ENCODE results near the gene TMA7. TPM values are rescaled to one million over a fixed set of nuclear protein-coding genes. Genes with fewer than 3 reads are reported as not detected.
A peak's percentile ranks its signal among the peaks of the same experiment; 100 is the strongest.
"Not testable (repeated sequence)": the region's sequence is repeated elsewhere in the genome, so short reads cannot be mapped to it uniquely, and the experiment has no call there.

The TMA7 gene
- total RNA-seq, 6 experiments from 2014 or later: 213 to 341 (median 280) TPM

GRCh38 chr3:48399387-48400172 lies 40.5 kb upstream of the TMA7 start:
- H3K4me1 Mint-ChIP-seq (ENCODE audit: low read depth): peaks cover 23% of the 10 kb centered on the region
- no peak overlapping the region for H3K4me3 Mint-ChIP-seq
- no peak overlapping the region for H3K27ac Mint-ChIP-seq
- peaks cover 15% of the 10 kb centered on the region for H3K27me3 Mint-ChIP-seq (ENCODE audit: insufficient read depth)
- DNase-seq: no peak
- TF ChIP-seq CTCF (IDR thresholded peaks at IDR 0.05): no peak
- H3K9me3 Mint-ChIP-seq: no peaks in the 10 kb centered on the region
- H3K36me3 Mint-ChIP-seq (ENCODE audit: low read depth): peaks cover 5% of the 10 kb centered on the region; the same call in 1 of the 2 replicates

- Mint-ChIP-seq H3K4me1 (ENCODE audit: low read depth) (peaks cover 23% of the 10 kb centered on the region), H3K27ac (peak overlapping the region; percentile 38; the same call in 1 of the 2 replicates), H3K27me3 (ENCODE audit: insufficient read depth) (peaks cover 11% of the 10 kb centered on the region), H3K4me3 (peak overlapping the region; percentile 42), H3K36me3 (ENCODE audit: low read depth) (peaks cover 5% of the 10 kb centered on the region; the same call in 1 of the 2 replicates), H3K9me3 (no peaks in the 10 kb centered on the region)
- peak; percentile 92 for TF ChIP-seq CTCF (IDR thresholded peaks at IDR 0.05)
- peak; percentile 31 for DNase-seq
These were observed 39.1 kb upstream of the TMA7 start for GRCh38 chr3:48400824-48401433.

GRCh38 chr3:48401434-48401901 lies 38.6 kb upstream of the TMA7 start:
- H3K9me3 Mint-ChIP-seq; H3K27me3 Mint-ChIP-seq (ENCODE audit: insufficient read depth); DNase-seq; H3K4me3 Mint-ChIP-seq; H3K27ac Mint-ChIP-seq; H3K36me3 Mint-ChIP-seq (ENCODE audit: low read depth): not testable (repeated sequence)
- H3K4me1 Mint-ChIP-seq (ENCODE audit: low read depth): peaks cover 23% of the 10 kb centered on the region

- Mint-ChIP-seq H3K4me3 (peak overlapping the region; percentile 56), H3K36me3 (ENCODE audit: low read depth) (peaks cover 5% of the 10 kb centered on the region; the same call in 1 of the 2 replicates), H3K4me1 (ENCODE audit: low read depth) (peaks cover 23% of the 10 kb centered on the region), H3K27me3 (ENCODE audit: insufficient read depth) (peaks cover 3% of the 10 kb centered on the region), H3K9me3 (no peaks in the 10 kb centered on the region), H3K27ac (peak overlapping the region; percentile 74)
- no peak for TF ChIP-seq CTCF (IDR thresholded peaks at IDR 0.05)
- DNase-seq: peak; percentile 89
These were observed 37.8 kb upstream of the TMA7 start for GRCh38 chr3:48402281-48402732.

- Mint-ChIP-seq H3K9me3 (no peaks in the 10 kb centered on the region), H3K27ac (peak overlapping the region; percentile 74)
These were observed 37.1 kb upstream of the TMA7 start for GRCh38 chr3:48402907-48403306.

More at GRCh38 chr3:48402907-48403306, 37.1 kb upstream of the TMA7 start:
- H3K4me1 Mint-ChIP-seq (ENCODE audit: low read depth): peaks cover 23% of the 10 kb centered on the region
- H3K36me3 Mint-ChIP-seq (ENCODE audit: low read depth): peaks cover 5% of the 10 kb centered on the region; the same call in 1 of the 2 replicates
- no peak for DNase-seq
- TF ChIP-seq CTCF (IDR thresholded peaks at IDR 0.05): no peak
- peaks cover 2% of the 10 kb centered on the region for H3K27me3 Mint-ChIP-seq (ENCODE audit: insufficient read depth)
- no peak overlapping the region for H3K4me3 Mint-ChIP-seq
